HG03469 (cell line): Measurements from ENCODE around the gene WNT5B.

Source experiments
- ATAC-seq: cut with Tn5 transposase; IDR thresholded peaks from one replicate; pipeline ENCODE4 v1.9.1; 2021; ENCODE audit warnings: mild to moderate bottlenecking, moderate library complexity, moderate number of reproducible peaks; ENCODE audit not compliant: unreplicated experiment

The WNT5B gene

GRCh38 chr12:1647285-1647669 lies 18.2 kb downstream of the WNT5B start:
- no peak for ATAC-seq

GRCh38 chr12:1650260-1650977 lies 21.4 kb downstream of the WNT5B start:
- ATAC-seq: no peak

- no peak for ATAC-seq
These were observed 21.9 kb downstream of the WNT5B start for GRCh38 chr12:1650978-1651361.

GRCh38 chr12:1651946-1652345 lies 22.9 kb downstream of the WNT5B start:
- ATAC-seq: no peak

- no peak for ATAC-seq
These were observed 26.3 kb downstream of the WNT5B start for GRCh38 chr12:1655225-1655788.

- no peak for ATAC-seq
These were observed 27.9 kb downstream of the WNT5B start for GRCh38 chr12:1656902-1657301.

GRCh38 chr12:1657688-1658087 lies 28.7 kb downstream of the WNT5B start:
- ATAC-seq: no peak

GRCh38 chr12:1660304-1661187 lies 31.5 kb downstream of the WNT5B start:
- no peak for ATAC-seq

- no peak for ATAC-seq
These were observed 32.7 kb downstream of the WNT5B start for GRCh38 chr12:1661553-1662335.

GRCh38 chr12:1662761-1663439 lies 33.9 kb downstream of the WNT5B start:
- no peak for ATAC-seq

- ATAC-seq: no peak
These were observed 34.6 kb downstream of the WNT5B start for GRCh38 chr12:1663440-1664132.

- no peak for ATAC-seq
These were observed 36.3 kb downstream of the WNT5B start for GRCh38 chr12:1665366-1665765.

GRCh38 chr12:1666215-1666614 lies 37.2 kb downstream of the WNT5B start:
- no peak for ATAC-seq

- no peak for ATAC-seq
These were observed 37.7 kb downstream of the WNT5B start for GRCh38 chr12:1666685-1667162.

GRCh38 chr12:1668833-1669543 lies 40.0 kb downstream of the WNT5B start:
- ATAC-seq: no peak

- ATAC-seq: no peak
These were observed 41.6 kb downstream of the WNT5B start for GRCh38 chr12:1670358-1671268.

GRCh38 chr12:1676043-1676442 lies 47.0 kb downstream of the WNT5B start:
- ATAC-seq: no peak
